ENCODE data around the gene CLCNKB. TPM values are rescaled to one million over a fixed set of nuclear protein-coding genes. Genes with fewer than 3 reads are reported as not detected.
"Not testable (repeated sequence)": the region's sequence is repeated elsewhere in the genome, so short reads cannot be mapped to it uniquely, and the experiment has no call there.

Gene CLCNKB
- total RNA-seq, 1 experiment from 2014 or later: not detected

GRCh38 chr1:16048573-16049189, 5.1 kb downstream of the CLCNKB start:
- Histone ChIP-seq H3K4me3 (ENCODE audit: low read depth, low read length) (no peak overlapping the region), H3K27me3 (replicated peaks; ENCODE audit: control insufficient read depth, insufficient read depth, low read length) (no peaks in the 10 kb centered on the region), H3K36me3 (ENCODE audit: control insufficient read depth, insufficient read depth, low read length) (no peaks in the 10 kb centered on the region), H3K9me3 (no peaks in the 10 kb centered on the region), H3K4me1 (no peaks in the 10 kb centered on the region)
- H3K4me1 Mint-ChIP-seq (ENCODE audit: low read depth, unreplicated experiment): no peaks in the 10 kb centered on the region
- H3K27me3 Mint-ChIP-seq (ENCODE audit: insufficient read depth, unreplicated experiment): no peaks in the 10 kb centered on the region
- POLR2A ChIA-PET: no interaction called here
- CTCF ChIA-PET: no interaction called here
- intact Hi-C loops (cut with micrococcal nuclease; ENCODE audit: unreplicated experiment): no loop called here
- no TSS peak for BruUV-seq (replicated peaks)
- H3K36me3 Mint-ChIP-seq (ENCODE audit: insufficient read depth, unreplicated experiment): no peaks in the 10 kb centered on the region
- H3K4me3 Mint-ChIP-seq (ENCODE audit: unreplicated experiment): no peak overlapping the region
- DNase-seq: no peak
- no peak for TF ChIP-seq CTCF (IDR thresholded peaks at IDR 0.05; ENCODE audit: insufficient read depth in 1 of 2, low read depth in 1 of 2, low read length in 1 of 2, severe bottlenecking in 1 of 2, unreplicated experiment in 1 of 2)
- no peak overlapping the region for H3K27ac Mint-ChIP-seq (ENCODE audit: unreplicated experiment)
- no peaks in the 10 kb centered on the region for H3K9me3 Mint-ChIP-seq (ENCODE audit: unreplicated experiment)

- H3K9me3 Mint-ChIP-seq (ENCODE audit: unreplicated experiment): no peaks in the 10 kb centered on the region
- POLR2A ChIA-PET: no interaction called here
Measured at GRCh38 chr1:16050328-16050727, 6.7 kb downstream of the CLCNKB start.

GRCh38 chr1:16051039-16051438, 7.5 kb downstream of the CLCNKB start:
- TF ChIP-seq CTCF (IDR thresholded peaks at IDR 0.05; ENCODE audit: insufficient read depth in 1 of 2, low read depth in 1 of 2, low read length in 1 of 2, severe bottlenecking in 1 of 2, unreplicated experiment in 1 of 2): no peak
- Mint-ChIP-seq H3K4me3 (ENCODE audit: unreplicated experiment) (no peak overlapping the region), H3K27ac (ENCODE audit: unreplicated experiment) (no peak overlapping the region), H3K4me1 (ENCODE audit: low read depth, unreplicated experiment) (no peaks in the 10 kb centered on the region), H3K27me3 (ENCODE audit: insufficient read depth, unreplicated experiment) (no peaks in the 10 kb centered on the region), H3K9me3 (ENCODE audit: unreplicated experiment) (no peaks in the 10 kb centered on the region), H3K36me3 (ENCODE audit: insufficient read depth, unreplicated experiment) (no peaks in the 10 kb centered on the region)
- ChIA-PET CTCF (no interaction called here), POLR2A (no interaction called here)
- Histone ChIP-seq H3K36me3 (ENCODE audit: control insufficient read depth, insufficient read depth, low read length) (no peaks in the 10 kb centered on the region), H3K9me3 (no peaks in the 10 kb centered on the region), H3K4me3 (ENCODE audit: low read depth, low read length) (no peak overlapping the region), H3K4me1 (no peaks in the 10 kb centered on the region), H3K27me3 (replicated peaks; ENCODE audit: control insufficient read depth, insufficient read depth, low read length) (no peaks in the 10 kb centered on the region)
- no peak for DNase-seq
- intact Hi-C loops (cut with micrococcal nuclease; ENCODE audit: unreplicated experiment): no loop called here
- no TSS peak for BruUV-seq (replicated peaks)

More at GRCh38 chr1:16050328-16050727, 6.7 kb downstream of the CLCNKB start:
- no peak for DNase-seq
- no peak for TF ChIP-seq CTCF (IDR thresholded peaks at IDR 0.05; ENCODE audit: insufficient read depth in 1 of 2, low read depth in 1 of 2, low read length in 1 of 2, severe bottlenecking in 1 of 2, unreplicated experiment in 1 of 2)
- Mint-ChIP-seq H3K36me3 (ENCODE audit: insufficient read depth, unreplicated experiment) (no peaks in the 10 kb centered on the region), H3K4me3 (ENCODE audit: unreplicated experiment) (no peak overlapping the region), H3K4me1 (ENCODE audit: low read depth, unreplicated experiment) (no peaks in the 10 kb centered on the region), H3K27me3 (ENCODE audit: insufficient read depth, unreplicated experiment) (no peaks in the 10 kb centered on the region), H3K27ac (ENCODE audit: unreplicated experiment) (no peak overlapping the region)
- H3K4me3 ChIP-seq (ENCODE audit: low read depth, low read length): no peak overlapping the region
- no peaks in the 10 kb centered on the region for H3K36me3 ChIP-seq (ENCODE audit: control insufficient read depth, insufficient read depth, low read length)
- no TSS peak for BruUV-seq (replicated peaks)
- no peaks in the 10 kb centered on the region for H3K9me3 ChIP-seq
- intact Hi-C loops (cut with micrococcal nuclease; ENCODE audit: unreplicated experiment): no loop called here
- CTCF ChIA-PET: interaction anchor here (1.1 kb wide), 1 partner anchor 9 kb away, joined by 3 read pairs; no protein-coding TSS in a partner anchor
- H3K27me3 ChIP-seq (replicated peaks; ENCODE audit: control insufficient read depth, insufficient read depth, low read length): no peaks in the 10 kb centered on the region
- no peaks in the 10 kb centered on the region for H3K4me1 ChIP-seq

GRCh38 chr1:16051949-16052348, 8.4 kb downstream of the CLCNKB start:
- H3K27me3 Mint-ChIP-seq (ENCODE audit: insufficient read depth, unreplicated experiment); H3K4me3 Mint-ChIP-seq (ENCODE audit: unreplicated experiment); H3K27ac Mint-ChIP-seq (ENCODE audit: unreplicated experiment); BruUV-seq (replicated peaks); H3K9me3 Mint-ChIP-seq (ENCODE audit: unreplicated experiment); H3K4me1 ChIP-seq; CTCF ChIA-PET; POLR2A ChIA-PET; intact Hi-C loops (cut with micrococcal nuclease; ENCODE audit: unreplicated experiment); H3K27me3 ChIP-seq (replicated peaks; ENCODE audit: control insufficient read depth, insufficient read depth, low read length); H3K4me3 ChIP-seq (ENCODE audit: low read depth, low read length); H3K36me3 Mint-ChIP-seq (ENCODE audit: insufficient read depth, unreplicated experiment); H3K9me3 ChIP-seq; H3K4me1 Mint-ChIP-seq (ENCODE audit: low read depth, unreplicated experiment); DNase-seq; H3K36me3 ChIP-seq (ENCODE audit: control insufficient read depth, insufficient read depth, low read length): not testable (repeated sequence)
